ENCODE measurements around the gene RASAL2. TPM values are rescaled to one million over a fixed set of nuclear protein-coding genes. Genes with fewer than 3 reads are reported as not detected.

Gene RASAL2
- total and polyA plus RNA-seq, 2 of the 13 experiments (the other 11 are each of a cell fraction or from before 2014, with no cell fraction given): 5.4 to 5.9 TPM

- H3K27ac ChIP-seq (ENCODE audit: extremely low read length, insufficient read depth, low read length): no peak overlapping the region
- in situ Hi-C loops (cut with HindIII; ENCODE audit: extremely low pct_ligation_motif_present, low pct_unique_long_range_greater_than_20kb): no loop called here
- no peak for FAIRE-seq
Measured at GRCh38 chr1:178457651-178458050, 363.7 kb downstream of the RASAL2 start.

More at GRCh38 chr1:178457651-178458050, 363.7 kb downstream of the RASAL2 start:
- intact Hi-C loops (cut with micrococcal nuclease; ENCODE audit: unreplicated experiment): loop anchor here (10.0 kb wide), 1 partner anchor 93 kb away; no protein-coding TSS in a partner anchor
- Histone ChIP-seq H3K9ac (ENCODE audit: insufficient read depth, low read depth, low read length) (no peak overlapping the region), H3K9me3 (ENCODE audit: low read length) (no peaks in the 10 kb centered on the region), H2AFZ (ENCODE audit: low read length) (no peak overlapping the region), H4K20me1 (ENCODE audit: insufficient read depth, low read length) (no peaks in the 10 kb centered on the region), H3K79me2 (ENCODE audit: insufficient read depth, low read length) (no peaks in the 10 kb centered on the region), H3K36me3 (replicated peaks in 1 of 2; ENCODE audit: control insufficient read depth in 1 of 2, insufficient read depth in 2 of 2, low read length in 2 of 2) (0 out of 5 replicates have a peak, but pooled peaks cover 0 to 3% of the 10 kb centered on the region in 2 experiments), H3K27me3 (ENCODE audit: control insufficient read depth in 1 of 2, insufficient read depth in 2 of 2, low read length in 2 of 2) (no peaks in the 10 kb centered on the region), H3K4me2 (ENCODE audit: low read depth, low read length) (no peak overlapping the region), H3K4me1 (ENCODE audit: insufficient read depth, low read length) (peaks cover 8% of the 10 kb centered on the region; the same call in 1 of the 2 replicates), H3K4me3 (replicated peaks in 1 of 3; ENCODE audit: insufficient read depth in 1 of 3, low read depth in 2 of 3, low read length in 3 of 3) (no peak overlapping the region)
- no TSS peak for BruUV-seq (replicated peaks)
- no peak for TF ChIP-seq USF2 (IDR thresholded peaks at IDR 0.05; ENCODE audit: low read depth, low read length)
- TF ChIP-seq USF2 (CRISPR knock-in tag; IDR thresholded peaks at IDR 0.05; ENCODE audit: borderline replicate concordance): no peak
- no peak for TF ChIP-seq ZNF713 (CRISPR knock-in tag; IDR thresholded peaks at IDR 0.05)
- TF ChIP-seq ZNF331 (CRISPR knock-in tag; IDR thresholded peaks at IDR 0.05): no peak
- no peak for TF ChIP-seq RORA (CRISPR knock-in tag; IDR thresholded peaks at IDR 0.05)
- TF ChIP-seq NPAS2 (CRISPR knock-in tag; IDR thresholded peaks at IDR 0.05; ENCODE audit: borderline replicate concordance): no peak
- TF ChIP-seq ZNF839 (CRISPR knock-in tag; IDR thresholded peaks at IDR 0.05; ENCODE audit: borderline replicate concordance): no peak
- no peak for TF ChIP-seq ZBTB3 (CRISPR knock-in tag; IDR thresholded peaks at IDR 0.05; ENCODE audit: borderline replicate concordance, low read depth)
- TF ChIP-seq, protein P1, sequence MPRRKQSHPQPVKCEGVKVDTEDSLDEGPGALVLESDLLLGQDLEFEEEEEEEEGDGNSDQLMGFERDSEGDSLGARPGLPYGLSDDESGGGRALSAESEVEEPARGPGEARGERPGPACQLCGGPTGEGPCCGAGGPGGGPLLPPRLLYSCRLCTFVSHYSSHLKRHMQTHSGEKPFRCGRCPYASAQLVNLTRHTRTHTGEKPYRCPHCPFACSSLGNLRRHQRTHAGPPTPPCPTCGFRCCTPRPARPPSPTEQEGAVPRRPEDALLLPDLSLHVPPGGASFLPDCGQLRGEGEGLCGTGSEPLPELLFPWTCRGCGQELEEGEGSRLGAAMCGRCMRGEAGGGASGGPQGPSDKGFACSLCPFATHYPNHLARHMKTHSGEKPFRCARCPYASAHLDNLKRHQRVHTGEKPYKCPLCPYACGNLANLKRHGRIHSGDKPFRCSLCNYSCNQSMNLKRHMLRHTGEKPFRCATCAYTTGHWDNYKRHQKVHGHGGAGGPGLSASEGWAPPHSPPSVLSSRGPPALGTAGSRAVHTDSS (CRISPR knock-in tag; conservative IDR thresholded peaks at IDR 0.05): no peak
- TF ChIP-seq ZBED4 (CRISPR knock-in tag; IDR thresholded peaks at IDR 0.05; ENCODE audit: borderline replicate concordance): no peak
- no peak for TF ChIP-seq PAX8 (CRISPR knock-in tag; IDR thresholded peaks at IDR 0.05; ENCODE audit: borderline replicate concordance)
- no peak for TF ChIP-seq CHD2 (IDR thresholded peaks at IDR 0.05; ENCODE audit: low read depth, low read length)
- TF ChIP-seq NFRKB (IDR thresholded peaks at IDR 0.05): no peak
- no peak for TF ChIP-seq SNAPC2 (CRISPR knock-in tag; IDR thresholded peaks at IDR 0.05)
- ATAC-seq (no peak), DNase-seq (ENCODE audit: low spot score) (no peak)
- 100% methylated on average over 5 of the region's 5 CpGs for WGBS (ENCODE audit: low lambda C conversion rate)
- POLR2A ChIA-PET: no interaction called here
- CTCF ChIA-PET (ENCODE audit: low intra/inter-chr PET ratio, low total read pairs): no interaction called here

Measured in HepG2 (cell line).